Right renal pelvis (tissue), 4 donors: Measurements from ENCODE around the gene TSTD2. TPM values are rescaled to one million over a fixed set of nuclear protein-coding genes. Genes with fewer than 3 reads are reported as not detected.

Source experiments
- polyA plus RNA-seq, 4 donors: library from polyadenylated mRNA; unstranded; fragments of 120-200 nt; gene quantifications; one replicate each; pipeline ENCODE4 v1.2.1, GENCODE V29; 2013; ENCODE audit not compliant: insufficient read length in 4 of 4

Gene TSTD2
- polyA plus RNA-seq, 4 donors, result 26.6 to 34.5 (median 33.3) TPM

Other genes with a start within 250 kb of the TSTD2 start
- gene TDRD7, start 221.3 kb downstream of the TSTD2 start, polyA plus RNA-seq, result 1 to 10 TPM; 6.8 to 9.6 (median 8.3) TPM
- gene TMOD1, start 131.7 kb downstream of the TSTD2 start, polyA plus RNA-seq, result 1 to 10 TPM; 1.7 to 2.9 (median 2.2) TPM
- 10 to 100 TPM; 41.2 to 45.3 (median 44.3) TPM for gene NCBP1, start 453 bp upstream of the TSTD2 start, polyA plus RNA-seq
- 10 to 100 TPM; 36.9 to 45.9 (median 40.1) TPM for gene XPA, start 64.0 kb upstream of the TSTD2 start, polyA plus RNA-seq
- gene FOXE1, start 219.9 kb upstream of the TSTD2 start, polyA plus RNA-seq, result under 1 TPM in 2 of 4 donors, not detected in 2; 0.04 to 0.06 TPM